H1 (cell line): ENCODE data around the gene TUBGCP3.

Experiments
- EP300 ChIP-seq, 2 experiments: IDR thresholded peaks; 1 replicate in 1 of 2; 2 replicates in 1 of 2; pipeline ENCODE4 v1.6.1; 2011 to 2012; ENCODE audit warnings: low read depth in 2 of 2, low read length in 2 of 2, mild to moderate bottlenecking in 2 of 2, borderline replicate concordance in 1 of 2, inconsistent platforms in 1 of 2, moderate library complexity in 1 of 2
- TCF12 ChIP-seq: IDR thresholded peaks from 2 replicates; pipeline ENCODE4 v1.6.1; 2011; ENCODE audit warnings: low read depth, mild to moderate bottlenecking, low read length

GRCh38 chr13:112441779-112442310 lies 146.1 kb downstream of the TUBGCP3 start:
- TF ChIP-seq EP300 (IDR thresholded peaks at IDR 0.05; ENCODE audit: borderline replicate concordance in 1 of 2, low read depth in 2 of 2, low read length in 2 of 2) (no peak), TCF12 (no peak)
